Ovary (tissue), 9 donors: ENCODE measurements around the gene KCNS1. TPM values are rescaled to one million over a fixed set of nuclear protein-coding genes. Genes with fewer than 3 reads are reported as not detected.

ENCODE experiments used
- DNase-seq, 5 donors: peaks; one replicate each; pipeline ENCODE4 v3.0.0-alpha.2; 2019 to 2020
- H3K27ac ChIP-seq, 2 donors: fragments of 200-600 bp; one replicate each; pipeline versions ENCODE4 v1.5.1 to v1.8.0; 2019 to 2022
- H3K27me3 ChIP-seq: fragments of 200-600 bp; one replicate; pipeline ENCODE4 v1.8.0; 2022
- H3K36me3 ChIP-seq: fragments of 200-600 bp; sonication (generic); one replicate; pipeline ENCODE4 v1.5.1; 2019
- H3K4me1 ChIP-seq: one replicate; pipeline ENCODE4 v1.8.1; 2013; ENCODE audit warnings: mild to moderate bottlenecking, moderate library complexity; ENCODE audit not compliant: insufficient read depth
- H3K4me3 ChIP-seq: fragments of 200-600 bp; sonication (generic); one replicate; pipeline ENCODE4 v1.5.1; 2017
- H3K9me3 ChIP-seq, 2 donors: fragments of 200-600 bp in 1 of 2; sonication (generic) in 1 of 2; one replicate each; pipeline versions ENCODE4 v1.5.1 to v1.8.1; 2013 to 2019; ENCODE audit warnings: mild to moderate bottlenecking in 1 of 2, moderate library complexity in 1 of 2
- EP300 ChIP-seq: sonication (generic); formaldehyde crosslinking; IDR thresholded peaks from one replicate; pipeline ENCODE4 v1.6.1; 2017; ENCODE audit warnings: antibody characterized with exemption
- POLR2A ChIP-seq: fragments of 450-650 bp; IDR thresholded peaks from one replicate; pipeline ENCODE4 v1.6.1; 2017; ENCODE audit warnings: antibody characterized with exemption, mild to moderate bottlenecking, moderate library complexity
- WGBS, 3 donors: extraction: QIAGEN DNeasy Blood & Tissue Kit in 1 of 3; methylation state at CpG; one replicate each; pipeline versions ENCODE4 v1.1.5 to v1.1.7; 2013 to 2017; 5-methylcytosine and 5-hydroxymethylcytosine counted together
- intact Hi-C, 4 donors: fragments of 100-400 bp; cut with DNase I; formaldehyde crosslinking; loops; one replicate each; pipeline versions ENCODE4 v1.11.0 to v1.15.1; 2022 to 2023
- polyA plus RNA-seq, 2 donors: library from polyadenylated mRNA; stranded (reverse); fragments of 200-250 nt in 1 of 2; fragments of 350-450 nt in 1 of 2; fragmentation: Illumina TruSeq in 1 of 2; extraction: RNeasy Lipid Tissue Mini Kit (QIAGEN cat#74804) in 1 of 2; gene quantifications; one replicate each; pipeline ENCODE4 v1.2.3, GENCODE V29; 2013 to 2014
- total RNA-seq, 7 donors: library from RNA; depleted of rRNA in 2 of 7; stranded (reverse); fragments of >200 nt in 2 of 7; fragmentation: NEBNext Ultra II Directional in 3 of 7; extraction: Animal tissue kit (Norgen Biotek cat#: 25700) in 3 of 7; gene quantifications; one replicate each; pipeline versions ENCODE4 v1.1.0 to v1.2.4, GENCODE V29; 2016 to 2023
- TF ChIP-seq, protein P1 (sequence below), 3 donors: fragments of 450-650 bp in 2 of 3; fragments of 200-600 bp in 1 of 3; IDR thresholded peaks; one replicate each; pipeline versions ENCODE4 v1.5.1 to v1.8.0; 2016 to 2022; ENCODE audit warnings: antibody characterized with exemption in 3 of 3, mild to moderate bottlenecking in 1 of 3
- donor health status: DM: no; HTN: no; CAD: no; lungs with moderate emphysema.
- donor health status: DM: no; HTN: no; CAD: no.
- donor health status: Bipolar disorder and iron deficiency.
- donor health status: DM: yes; HTN: yes; CAD: no.
- donor health status: DM: no; HTN: no; CAD: no.
- donor health status: DM: yes; HTN: yes; CAD: no.

Gene KCNS1
- total and polyA plus RNA-seq, 9 donors, result 0.02 to 0.80 TPM; not detected in 7

DNA sequence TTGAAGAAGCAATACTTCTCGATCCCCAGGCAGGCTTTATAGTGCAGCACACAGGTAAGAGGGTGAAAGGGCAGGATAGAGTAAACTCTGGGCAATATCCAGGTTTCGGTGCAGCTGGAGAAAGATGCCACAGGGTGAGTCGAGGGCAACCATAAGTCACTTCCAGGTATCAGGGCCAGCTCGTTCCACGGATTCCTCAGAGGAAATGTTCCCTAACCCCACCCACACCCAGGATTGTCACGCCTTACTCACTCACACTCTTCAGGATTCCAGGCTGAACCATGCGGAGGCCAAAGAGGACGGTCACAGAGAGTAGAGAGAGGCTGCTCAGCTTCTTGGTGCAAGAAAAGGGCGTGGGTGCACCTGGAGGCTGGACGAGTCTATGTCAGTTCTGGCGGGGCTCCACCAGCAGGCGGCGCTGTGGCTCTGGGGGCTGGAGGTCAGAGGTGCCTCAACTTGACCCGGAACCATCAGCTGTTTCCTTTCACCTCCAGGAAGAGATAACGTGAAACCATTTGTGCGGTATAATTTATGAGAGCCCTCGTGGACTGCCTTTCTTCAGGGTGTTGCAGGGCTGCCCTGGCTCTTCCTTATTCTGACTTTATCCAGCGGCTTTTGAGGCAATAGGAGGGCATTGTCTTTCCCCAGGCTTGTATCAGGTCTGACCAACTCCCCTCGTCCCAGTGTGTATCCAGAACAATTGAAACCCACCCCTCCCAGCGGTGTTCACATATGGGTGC is 37.8 kb upstream of the KCNS1 start:
- Histone ChIP-seq H3K4me3 (no peak overlapping the region), H3K36me3 (no peaks in the 10 kb centered on the region), H3K27ac (no peak overlapping the region), H3K9me3 (no peaks in the 10 kb centered on the region), H3K27me3 (no peaks in the 10 kb centered on the region), H3K4me1 (no peaks in the 10 kb centered on the region)
- 34 to 42% (median 37%) methylated on average over 20 of the region's 20 CpGs for WGBS, 3 donors
- DNase-seq, result no peak
- intact Hi-C loops, result no loop called here
- TF ChIP-seq EP300 (no peak), POLR2A (no peak)
- TF ChIP-seq, protein P1, sequence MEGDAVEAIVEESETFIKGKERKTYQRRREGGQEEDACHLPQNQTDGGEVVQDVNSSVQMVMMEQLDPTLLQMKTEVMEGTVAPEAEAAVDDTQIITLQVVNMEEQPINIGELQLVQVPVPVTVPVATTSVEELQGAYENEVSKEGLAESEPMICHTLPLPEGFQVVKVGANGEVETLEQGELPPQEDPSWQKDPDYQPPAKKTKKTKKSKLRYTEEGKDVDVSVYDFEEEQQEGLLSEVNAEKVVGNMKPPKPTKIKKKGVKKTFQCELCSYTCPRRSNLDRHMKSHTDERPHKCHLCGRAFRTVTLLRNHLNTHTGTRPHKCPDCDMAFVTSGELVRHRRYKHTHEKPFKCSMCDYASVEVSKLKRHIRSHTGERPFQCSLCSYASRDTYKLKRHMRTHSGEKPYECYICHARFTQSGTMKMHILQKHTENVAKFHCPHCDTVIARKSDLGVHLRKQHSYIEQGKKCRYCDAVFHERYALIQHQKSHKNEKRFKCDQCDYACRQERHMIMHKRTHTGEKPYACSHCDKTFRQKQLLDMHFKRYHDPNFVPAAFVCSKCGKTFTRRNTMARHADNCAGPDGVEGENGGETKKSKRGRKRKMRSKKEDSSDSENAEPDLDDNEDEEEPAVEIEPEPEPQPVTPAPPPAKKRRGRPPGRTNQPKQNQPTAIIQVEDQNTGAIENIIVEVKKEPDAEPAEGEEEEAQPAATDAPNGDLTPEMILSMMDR (IDR thresholded peaks at IDR 0.05), result no peak

DNA sequence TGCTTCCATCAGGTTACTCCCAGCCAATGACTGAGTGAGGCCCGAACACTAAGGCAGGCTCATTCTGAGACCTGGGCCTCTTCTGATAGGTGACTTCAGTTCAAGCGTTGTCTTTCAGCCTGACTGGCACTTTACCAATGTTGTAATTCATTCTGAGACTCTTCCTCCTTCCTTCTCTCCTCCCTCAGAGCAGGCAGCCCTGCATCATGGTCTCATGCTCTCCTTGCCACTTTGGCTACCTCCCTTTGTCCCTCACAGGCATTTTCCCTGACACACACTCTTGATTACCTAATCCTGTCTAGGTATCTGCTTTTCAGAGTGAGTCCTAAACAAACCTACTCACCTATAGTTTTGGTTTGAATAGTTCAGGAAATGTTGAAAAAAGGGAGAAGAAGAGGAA is 36.0 kb upstream of the KCNS1 start:
- intact Hi-C loops, result no loop called here
- H3K27me3 ChIP-seq, result no peaks in the 10 kb centered on the region
- no peaks in the 10 kb centered on the region for H3K9me3 ChIP-seq
- H3K36me3 ChIP-seq, result no peaks in the 10 kb centered on the region
- DNase-seq, result no peak
- H3K4me1 ChIP-seq, result no peaks in the 10 kb centered on the region
- no peak overlapping the region for H3K27ac ChIP-seq
- no peak overlapping the region for H3K4me3 ChIP-seq
- TF ChIP-seq, protein P1 (IDR thresholded peaks at IDR 0.05), result no peak
- TF ChIP-seq POLR2A (no peak), EP300 (no peak)
- 60 to 63% (median 61%) methylated on average over 2 of the region's 2 CpGs for WGBS, 3 donors

- H3K4me3 ChIP-seq, result no peak overlapping the region
- no peaks in the 10 kb centered on the region for H3K27me3 ChIP-seq
- intact Hi-C loops, result no loop called here
- DNase-seq, result no peak
- H3K9me3 ChIP-seq, result no peaks in the 10 kb centered on the region
- WGBS, 3 donors, result 43 to 57% (median 44%) methylated on average over 2 of the region's 2 CpGs
- TF ChIP-seq, protein P1 (IDR thresholded peaks at IDR 0.05), result no peak
- TF ChIP-seq POLR2A (no peak), EP300 (no peak)
- no peaks in the 10 kb centered on the region for H3K36me3 ChIP-seq
- H3K4me1 ChIP-seq, result no peaks in the 10 kb centered on the region
- H3K27ac ChIP-seq, result no peak overlapping the region
These were observed 27.2 kb upstream of the KCNS1 start for GRCh38 chr20:45128099-45128498.

GRCh38 chr20:45124365-45124764 is 23.4 kb upstream of the KCNS1 start, which contains the start of gene WFDC12:
TSS of gene WFDC12 (minus strand) at chr20:45124465. CDS start at chr20:45124447, 18 bp downstream.
- intact Hi-C loops, result no loop called here
- no peak for DNase-seq
- Histone ChIP-seq H3K4me1 (no peaks in the 10 kb centered on the region), H3K27ac (no peak within 1 kb of the TSS), H3K36me3 (no peaks in the 10 kb centered on the region), H3K9me3 (no peaks in the 10 kb centered on the region), H3K4me3 (no peak within 1 kb of the TSS), H3K27me3 (no peaks in the 10 kb centered on the region)
- WGBS, 3 donors, result 78 to 80% (median 79%) methylated on average over 6 of the region's 6 CpGs
- TF ChIP-seq EP300, result no peak
- TF ChIP-seq POLR2A, result no peak
- TF ChIP-seq, protein P1 (IDR thresholded peaks at IDR 0.05), result no peak
